ENCODE results near the gene ACE.

ACE gene

DNA sequence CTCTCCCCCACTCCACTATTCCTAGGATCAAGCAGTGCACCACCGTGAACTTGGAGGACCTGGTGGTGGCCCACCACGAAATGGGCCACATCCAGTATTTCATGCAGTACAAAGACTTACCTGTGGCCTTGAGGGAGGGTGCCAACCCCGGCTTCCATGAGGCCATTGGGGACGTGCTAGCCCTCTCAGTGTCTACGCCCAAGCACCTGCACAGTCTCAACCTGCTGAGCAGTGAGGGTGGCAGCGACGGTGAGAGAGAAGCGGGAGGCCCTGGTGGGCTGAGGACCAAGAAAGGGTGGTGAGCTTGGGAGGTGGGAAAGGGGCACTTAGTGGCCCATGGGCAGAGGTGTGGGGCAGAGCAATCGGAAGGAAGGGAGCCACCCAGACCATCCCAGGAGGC, 16.6 kb downstream of the ACE start:
- H3K4me3 Mint-ChIP-seq = no peak overlapping the region
- H3K9me3 Mint-ChIP-seq = no peaks in the 10 kb centered on the region
- peaks cover 18% of the 10 kb centered on the region for H3K27me3 Mint-ChIP-seq (ENCODE audit: low read depth)
- peaks cover 5% of the 10 kb centered on the region for H3K4me1 Mint-ChIP-seq
- peak overlapping the region in 1 of 3 experiments; percentile 96 for H3K27ac Mint-ChIP-seq
- no peaks in the 10 kb centered on the region for H3K36me3 Mint-ChIP-seq (ENCODE audit: low read depth)
- TF ChIP-seq, protein P1, sequence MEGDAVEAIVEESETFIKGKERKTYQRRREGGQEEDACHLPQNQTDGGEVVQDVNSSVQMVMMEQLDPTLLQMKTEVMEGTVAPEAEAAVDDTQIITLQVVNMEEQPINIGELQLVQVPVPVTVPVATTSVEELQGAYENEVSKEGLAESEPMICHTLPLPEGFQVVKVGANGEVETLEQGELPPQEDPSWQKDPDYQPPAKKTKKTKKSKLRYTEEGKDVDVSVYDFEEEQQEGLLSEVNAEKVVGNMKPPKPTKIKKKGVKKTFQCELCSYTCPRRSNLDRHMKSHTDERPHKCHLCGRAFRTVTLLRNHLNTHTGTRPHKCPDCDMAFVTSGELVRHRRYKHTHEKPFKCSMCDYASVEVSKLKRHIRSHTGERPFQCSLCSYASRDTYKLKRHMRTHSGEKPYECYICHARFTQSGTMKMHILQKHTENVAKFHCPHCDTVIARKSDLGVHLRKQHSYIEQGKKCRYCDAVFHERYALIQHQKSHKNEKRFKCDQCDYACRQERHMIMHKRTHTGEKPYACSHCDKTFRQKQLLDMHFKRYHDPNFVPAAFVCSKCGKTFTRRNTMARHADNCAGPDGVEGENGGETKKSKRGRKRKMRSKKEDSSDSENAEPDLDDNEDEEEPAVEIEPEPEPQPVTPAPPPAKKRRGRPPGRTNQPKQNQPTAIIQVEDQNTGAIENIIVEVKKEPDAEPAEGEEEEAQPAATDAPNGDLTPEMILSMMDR (IDR thresholded peaks at IDR 0.05; ENCODE audit: unreplicated experiment in 3 of 3) = no peak

GRCh38 chr17:63494300-63494928, 17.6 kb downstream of the ACE start:
- H3K36me3 Mint-ChIP-seq (ENCODE audit: low read depth) = no peaks in the 10 kb centered on the region
- peaks cover 5% of the 10 kb centered on the region for H3K4me1 Mint-ChIP-seq
- H3K27ac Mint-ChIP-seq = peak overlapping the region; percentile 90 to 96 (median 93)
- H3K4me3 Mint-ChIP-seq = peak overlapping the region in 1 of 3 experiments; percentile 6
- TF ChIP-seq, protein P1 (IDR thresholded peaks at IDR 0.05; ENCODE audit: unreplicated experiment in 3 of 3) = no peak
- peaks cover 15% of the 10 kb centered on the region for H3K27me3 Mint-ChIP-seq (ENCODE audit: low read depth)
- H3K9me3 Mint-ChIP-seq = no peaks in the 10 kb centered on the region

GRCh38 chr17:63495491-63495890, 18.6 kb downstream of the ACE start:
- H3K4me1 Mint-ChIP-seq = peaks cover 5% of the 10 kb centered on the region
- no peaks in the 10 kb centered on the region for H3K9me3 Mint-ChIP-seq
- TF ChIP-seq, protein P1 (IDR thresholded peaks at IDR 0.05; ENCODE audit: unreplicated experiment in 3 of 3) = no peak
- H3K27ac Mint-ChIP-seq = peak overlapping the region in 1 of 3 experiments; percentile 34
- no peaks in the 10 kb centered on the region for H3K36me3 Mint-ChIP-seq (ENCODE audit: low read depth)
- H3K27me3 Mint-ChIP-seq (ENCODE audit: low read depth) = peaks cover 14% of the 10 kb centered on the region
- no peak overlapping the region for H3K4me3 Mint-ChIP-seq

DNA sequence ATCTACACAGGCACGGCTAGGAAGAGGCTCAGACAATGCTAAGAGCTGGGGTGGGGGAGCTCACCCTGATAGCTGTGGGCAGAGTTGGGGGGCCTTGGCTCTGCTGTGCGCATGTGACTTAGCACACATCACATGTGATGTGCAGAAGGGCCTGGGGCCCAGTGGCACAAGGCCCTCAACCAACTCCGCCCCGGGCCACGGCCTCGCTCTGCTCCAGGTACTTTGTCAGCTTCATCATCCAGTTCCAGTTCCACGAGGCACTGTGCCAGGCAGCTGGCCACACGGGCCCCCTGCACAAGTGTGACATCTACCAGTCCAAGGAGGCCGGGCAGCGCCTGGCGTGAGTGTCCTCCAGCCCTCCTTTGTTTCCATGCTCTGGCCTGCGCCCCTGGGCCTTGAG, 19.3 kb downstream of the ACE start:
- H3K27me3 Mint-ChIP-seq (ENCODE audit: low read depth) = peaks cover 21% of the 10 kb centered on the region
- no peaks in the 10 kb centered on the region for H3K9me3 Mint-ChIP-seq
- peak overlapping the region in 1 of 3 experiments; percentile 34 for H3K27ac Mint-ChIP-seq
- TF ChIP-seq, protein P1 (IDR thresholded peaks at IDR 0.05; ENCODE audit: unreplicated experiment in 3 of 3) = no peak
- H3K4me3 Mint-ChIP-seq = no peak overlapping the region
- H3K36me3 Mint-ChIP-seq (ENCODE audit: low read depth) = no peaks in the 10 kb centered on the region
- H3K4me1 Mint-ChIP-seq = peaks cover 5% of the 10 kb centered on the region

DNA sequence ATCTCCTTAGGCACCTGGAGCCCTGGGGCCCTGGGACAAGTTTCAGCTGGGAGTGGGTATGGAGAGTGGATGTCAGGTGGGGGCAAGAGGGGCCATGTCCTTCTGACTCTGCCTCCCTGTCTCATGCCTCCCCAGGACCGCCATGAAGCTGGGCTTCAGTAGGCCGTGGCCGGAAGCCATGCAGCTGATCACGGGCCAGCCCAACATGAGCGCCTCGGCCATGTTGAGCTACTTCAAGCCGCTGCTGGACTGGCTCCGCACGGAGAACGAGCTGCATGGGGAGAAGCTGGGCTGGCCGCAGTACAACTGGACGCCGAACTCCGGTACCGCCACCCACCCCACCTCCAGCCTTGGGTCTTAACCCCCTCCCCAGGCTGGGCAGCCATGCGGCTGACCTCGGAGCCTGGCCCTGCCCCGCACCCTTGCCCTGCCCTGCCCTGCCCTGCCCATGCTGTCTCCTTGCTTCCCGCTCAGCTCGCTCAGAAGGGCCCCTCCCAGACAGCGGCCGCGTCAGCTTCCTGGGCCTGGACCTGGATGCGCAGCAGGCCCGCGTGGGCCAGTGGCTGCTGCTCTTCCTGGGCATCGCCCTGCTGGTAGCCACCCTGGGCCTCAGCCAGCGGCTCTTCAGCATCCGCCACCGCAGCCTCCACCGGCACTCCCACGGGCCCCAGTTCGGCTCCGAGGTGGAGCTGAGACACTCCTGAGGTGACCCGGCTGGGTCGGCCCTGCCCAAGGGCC, 20.0 kb downstream of the ACE start:
- Mint-ChIP-seq H3K9me3 (no peaks in the 10 kb centered on the region), H3K36me3 (ENCODE audit: low read depth) (no peaks in the 10 kb centered on the region), H3K27me3 (ENCODE audit: low read depth) (peaks cover 28% of the 10 kb centered on the region), H3K4me1 (peaks cover 5% of the 10 kb centered on the region), H3K4me3 (no peak overlapping the region), H3K27ac (no peak overlapping the region)
- TF ChIP-seq, protein P1 (IDR thresholded peaks at IDR 0.05; ENCODE audit: unreplicated experiment in 3 of 3) = no peak
